SK-N-SH (cell line): Measurements from ENCODE around the gene SNX15.

Experiments used
- EP300 ChIP-seq, 2 experiments: IDR thresholded peaks; 2 replicates each; pipeline versions ENCODE4 v1.4.0 to v1.6.1; 2012; ENCODE audit warnings: borderline replicate concordance in 1 of 2, low read depth in 1 of 2, low read length in 1 of 2
- TF ChIP-seq, protein P1 (sequence below): IDR thresholded peaks from 2 replicates; pipeline ENCODE4 v1.4.0; 2012; ENCODE audit warnings: low read depth
- TF ChIP-seq, protein P2 (sequence below): fragments of 200-600 bp; sonication (generic); IDR thresholded peaks from 2 replicates; pipeline ENCODE4 v1.6.1; 2017; ENCODE audit warnings: antibody characterized with exemption, mild to moderate bottlenecking, moderate library complexity
- TF ChIP-seq, protein P3 (sequence below): IDR thresholded peaks from 2 replicates; pipeline ENCODE4 v1.4.0; 2012; ENCODE audit warnings: low read depth, borderline replicate concordance

DNA sequence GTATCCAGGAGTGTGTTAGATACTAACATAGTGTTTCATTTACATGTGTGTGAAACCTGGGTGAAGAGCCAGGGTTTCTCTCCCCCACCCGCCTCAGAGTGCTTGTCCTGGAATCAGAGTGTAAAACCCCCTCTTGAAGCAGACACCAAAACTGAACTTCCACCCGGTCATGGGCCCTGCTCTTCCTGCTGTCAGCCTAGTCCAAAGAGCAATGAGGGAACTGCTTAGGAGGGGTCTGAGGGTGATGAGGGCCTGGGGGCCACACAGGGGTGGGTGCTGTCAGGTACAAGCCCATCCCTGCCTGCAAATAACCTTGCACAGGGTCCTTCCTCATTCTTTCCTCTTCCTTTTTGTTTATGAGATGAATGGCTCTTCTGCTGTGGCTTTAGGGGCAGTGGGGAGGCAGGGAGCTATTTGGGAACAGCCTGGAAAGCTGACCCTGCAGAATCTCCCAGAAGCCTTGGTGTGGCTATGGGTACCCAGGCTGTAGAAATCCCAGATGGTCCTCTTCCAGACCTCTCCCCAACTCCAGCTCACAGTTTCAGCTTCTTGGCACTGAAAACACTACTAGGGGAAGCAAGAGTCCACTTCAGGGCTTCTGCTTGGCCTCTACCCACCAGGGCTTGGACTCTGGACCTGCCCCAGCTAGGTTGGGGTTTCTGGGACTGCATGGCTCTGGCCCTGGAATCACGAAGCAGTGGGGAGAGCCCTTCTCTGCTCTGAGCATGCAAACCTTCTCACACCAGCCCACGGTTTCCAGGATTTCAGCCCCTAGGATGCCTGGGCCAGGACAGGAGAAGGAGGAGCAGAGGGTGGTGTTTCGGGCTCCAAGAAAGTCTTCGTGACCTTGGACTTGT is 39.0 kb upstream of the SNX15 start:
- TF ChIP-seq, protein P1, sequence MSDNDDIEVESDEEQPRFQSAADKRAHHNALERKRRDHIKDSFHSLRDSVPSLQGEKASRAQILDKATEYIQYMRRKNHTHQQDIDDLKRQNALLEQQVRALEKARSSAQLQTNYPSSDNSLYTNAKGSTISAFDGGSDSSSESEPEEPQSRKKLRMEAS = no peak
- TF ChIP-seq, protein P2, sequence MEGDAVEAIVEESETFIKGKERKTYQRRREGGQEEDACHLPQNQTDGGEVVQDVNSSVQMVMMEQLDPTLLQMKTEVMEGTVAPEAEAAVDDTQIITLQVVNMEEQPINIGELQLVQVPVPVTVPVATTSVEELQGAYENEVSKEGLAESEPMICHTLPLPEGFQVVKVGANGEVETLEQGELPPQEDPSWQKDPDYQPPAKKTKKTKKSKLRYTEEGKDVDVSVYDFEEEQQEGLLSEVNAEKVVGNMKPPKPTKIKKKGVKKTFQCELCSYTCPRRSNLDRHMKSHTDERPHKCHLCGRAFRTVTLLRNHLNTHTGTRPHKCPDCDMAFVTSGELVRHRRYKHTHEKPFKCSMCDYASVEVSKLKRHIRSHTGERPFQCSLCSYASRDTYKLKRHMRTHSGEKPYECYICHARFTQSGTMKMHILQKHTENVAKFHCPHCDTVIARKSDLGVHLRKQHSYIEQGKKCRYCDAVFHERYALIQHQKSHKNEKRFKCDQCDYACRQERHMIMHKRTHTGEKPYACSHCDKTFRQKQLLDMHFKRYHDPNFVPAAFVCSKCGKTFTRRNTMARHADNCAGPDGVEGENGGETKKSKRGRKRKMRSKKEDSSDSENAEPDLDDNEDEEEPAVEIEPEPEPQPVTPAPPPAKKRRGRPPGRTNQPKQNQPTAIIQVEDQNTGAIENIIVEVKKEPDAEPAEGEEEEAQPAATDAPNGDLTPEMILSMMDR = no peak
- no peak for TF ChIP-seq EP300 (IDR thresholded peaks at IDR 0.05; ENCODE audit: borderline replicate concordance in 1 of 2, low read depth in 1 of 2, low read length in 1 of 2)
- TF ChIP-seq, protein P3, sequence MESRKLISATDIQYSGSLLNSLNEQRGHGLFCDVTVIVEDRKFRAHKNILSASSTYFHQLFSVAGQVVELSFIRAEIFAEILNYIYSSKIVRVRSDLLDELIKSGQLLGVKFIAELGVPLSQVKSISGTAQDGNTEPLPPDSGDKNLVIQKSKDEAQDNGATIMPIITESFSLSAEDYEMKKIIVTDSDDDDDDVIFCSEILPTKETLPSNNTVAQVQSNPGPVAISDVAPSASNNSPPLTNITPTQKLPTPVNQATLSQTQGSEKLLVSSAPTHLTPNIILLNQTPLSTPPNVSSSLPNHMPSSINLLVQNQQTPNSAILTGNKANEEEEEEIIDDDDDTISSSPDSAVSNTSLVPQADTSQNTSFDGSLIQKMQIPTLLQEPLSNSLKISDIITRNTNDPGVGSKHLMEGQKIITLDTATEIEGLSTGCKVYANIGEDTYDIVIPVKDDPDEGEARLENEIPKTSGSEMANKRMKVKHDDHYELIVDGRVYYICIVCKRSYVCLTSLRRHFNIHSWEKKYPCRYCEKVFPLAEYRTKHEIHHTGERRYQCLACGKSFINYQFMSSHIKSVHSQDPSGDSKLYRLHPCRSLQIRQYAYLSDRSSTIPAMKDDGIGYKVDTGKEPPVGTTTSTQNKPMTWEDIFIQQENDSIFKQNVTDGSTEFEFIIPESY = no peak
